Activated T-cell treated with anti-CD3 and anti-CD28 coated beads, Interleukin-2, amount 50 U/mL, for 4 hours (primary cell): ENCODE results near the gene CDH2. TPM values are rescaled to one million over a fixed set of nuclear protein-coding genes. Genes with fewer than 3 reads are reported as not detected.

Experiments
- ATAC-seq, 2 donors: fragments of 200-7000 bp; cut with Tn5 transposase; one replicate each; pipeline ENCODE4 v1.10.0; 2021
- DNase-seq: peaks from one replicate; pipeline ENCODE4 v3.0.0-alpha.2; 2020
- H3K27me3 Mint-ChIP-seq: one replicate; pipeline ENCODE4 v1.8.0; 2021; ENCODE audit warnings: low read depth, mixed read lengths
- H3K36me3 Mint-ChIP-seq: one replicate; pipeline ENCODE4 v1.8.0; 2022; ENCODE audit warnings: mixed read lengths; ENCODE audit not compliant: insufficient read depth
- H3K4me1 Mint-ChIP-seq: one replicate; pipeline ENCODE4 v1.8.0; 2021; ENCODE audit warnings: low read depth, mixed read lengths
- H3K4me3 Mint-ChIP-seq: one replicate; pipeline ENCODE4 v1.8.0; 2021; ENCODE audit warnings: mild to moderate bottlenecking, moderate library complexity, mixed read lengths
- H3K9me3 Mint-ChIP-seq: one replicate; pipeline ENCODE4 v1.8.0; 2021; ENCODE audit warnings: mixed read lengths
- total RNA-seq, 3 donors: library from RNA; stranded (reverse); gene quantifications; one replicate each; pipeline ENCODE4 v1.2.1, GENCODE V29; 2021

CDH2 gene
- total RNA-seq: under 1 TPM; 0.18 to 0.46 (median 0.22) TPM

DNA sequence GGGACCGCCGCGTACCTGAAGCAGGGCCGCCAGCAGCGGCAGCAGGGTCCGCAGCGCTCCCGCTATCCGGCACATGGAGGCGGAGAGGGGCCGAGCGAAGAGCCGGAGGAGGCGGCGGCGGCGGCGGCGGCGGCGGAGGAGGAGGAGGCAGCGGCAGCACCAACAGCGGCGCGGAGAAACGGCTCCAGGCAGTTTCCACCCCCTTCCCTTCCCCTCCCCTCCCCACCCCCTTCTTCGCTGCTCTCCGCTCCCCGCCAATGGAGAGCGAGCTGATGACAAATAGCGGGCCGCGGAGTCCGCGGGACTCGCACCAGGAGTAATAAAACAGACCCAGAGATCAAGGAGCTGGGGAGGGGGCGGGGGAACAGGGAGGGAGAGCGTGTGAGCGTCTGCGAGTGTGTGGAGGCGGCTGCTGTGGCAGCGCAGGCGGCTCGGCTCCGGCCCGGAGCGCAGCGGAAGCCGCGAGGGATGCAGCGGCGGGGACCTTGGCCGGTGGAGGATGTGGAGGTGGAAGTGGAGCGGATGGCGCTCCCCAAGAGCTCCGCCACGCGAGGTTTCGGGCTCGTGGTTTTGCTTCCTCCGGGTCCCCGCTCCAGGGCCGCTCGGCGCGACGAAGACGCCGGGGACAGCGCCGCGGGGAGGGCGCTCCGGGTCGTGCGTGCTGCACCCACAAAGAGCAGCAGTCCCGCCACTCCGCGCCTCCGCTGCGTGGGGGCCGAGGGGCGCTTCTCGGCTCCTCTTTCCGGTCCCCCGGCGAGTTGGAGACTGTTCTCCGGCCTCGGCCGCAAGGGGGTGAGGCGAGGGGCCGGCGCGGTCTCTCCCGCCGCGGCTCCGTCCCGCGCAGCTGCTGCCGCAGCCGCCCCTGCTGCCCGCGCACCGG is at the start of gene CDH2:
CDH2 (minus strand) TSS at position 183 of the 880 bp plus-strand sequence; CDS start at position 75, 108 bp downstream.
- peak; percentile 40 to 46 for ATAC-seq

GRCh38 chr18:28212060-28212459 is 35.1 kb upstream of the CDH2 start:
- no peak for ATAC-seq
- Mint-ChIP-seq H3K4me1 (no peaks in the 10 kb centered on the region), H3K27me3 (no peaks in the 10 kb centered on the region), H3K4me3 (no peak overlapping the region), H3K9me3 (peaks cover 5% of the 10 kb centered on the region), H3K36me3 (no peaks in the 10 kb centered on the region)
- DNase-seq: no peak

More for the DNA sequence above, at the start of gene CDH2:
- H3K4me1 Mint-ChIP-seq: peaks cover 14% of the 10 kb centered on the region
- peaks cover 43% of the 10 kb centered on the region for H3K27me3 Mint-ChIP-seq
- H3K36me3 Mint-ChIP-seq: peaks cover 2% of the 10 kb centered on the region
- H3K9me3 Mint-ChIP-seq: no peaks in the 10 kb centered on the region
- peak within 1 kb of the TSS; percentile 48 for H3K4me3 Mint-ChIP-seq
- DNase-seq: no peak

- Mint-ChIP-seq H3K9me3 (no peaks in the 10 kb centered on the region), H3K4me1 (no peaks in the 10 kb centered on the region), H3K27me3 (no peaks in the 10 kb centered on the region), H3K4me3 (no peak overlapping the region), H3K36me3 (no peaks in the 10 kb centered on the region)
- ATAC-seq (no peak), DNase-seq (no peak)
Observed at GRCh38 chr18:28208712-28209265, 31.9 kb upstream of the CDH2 start.

DNA sequence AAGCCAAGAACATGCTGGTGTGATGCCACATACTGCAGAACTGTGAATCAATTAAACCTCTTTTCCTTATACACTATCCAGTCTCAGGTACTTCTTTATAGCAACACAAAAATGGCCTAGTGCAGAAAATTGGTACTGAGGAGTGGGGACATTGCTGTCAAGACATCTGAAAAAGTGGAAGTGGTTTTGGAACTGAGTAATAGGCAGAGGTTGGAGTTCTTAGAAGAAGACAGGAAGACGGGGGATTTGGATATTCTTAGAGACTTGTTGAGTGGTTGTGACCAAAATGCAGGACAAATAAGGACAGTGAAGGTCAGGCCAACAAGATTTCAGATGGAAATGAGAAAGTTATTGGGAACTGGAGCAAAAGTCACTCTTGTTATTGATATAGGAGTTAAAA is 31.3 kb upstream of the CDH2 start:
- DNase-seq (no peak), ATAC-seq (no peak)
- H3K36me3 Mint-ChIP-seq: no peaks in the 10 kb centered on the region

GRCh38 chr18:28204154-28204553 is 27.2 kb upstream of the CDH2 start:
- no peaks in the 10 kb centered on the region for H3K36me3 Mint-ChIP-seq
- H3K4me1 Mint-ChIP-seq: no peaks in the 10 kb centered on the region
- no peak for DNase-seq
- H3K27me3 Mint-ChIP-seq: no peaks in the 10 kb centered on the region
- ATAC-seq: no peak
- no peaks in the 10 kb centered on the region for H3K9me3 Mint-ChIP-seq
- H3K4me3 Mint-ChIP-seq: no peak overlapping the region

More for the DNA sequence above, 31.3 kb upstream of the CDH2 start:
- Mint-ChIP-seq H3K4me1 (no peaks in the 10 kb centered on the region), H3K4me3 (no peak overlapping the region), H3K27me3 (no peaks in the 10 kb centered on the region), H3K9me3 (no peaks in the 10 kb centered on the region)

DNA sequence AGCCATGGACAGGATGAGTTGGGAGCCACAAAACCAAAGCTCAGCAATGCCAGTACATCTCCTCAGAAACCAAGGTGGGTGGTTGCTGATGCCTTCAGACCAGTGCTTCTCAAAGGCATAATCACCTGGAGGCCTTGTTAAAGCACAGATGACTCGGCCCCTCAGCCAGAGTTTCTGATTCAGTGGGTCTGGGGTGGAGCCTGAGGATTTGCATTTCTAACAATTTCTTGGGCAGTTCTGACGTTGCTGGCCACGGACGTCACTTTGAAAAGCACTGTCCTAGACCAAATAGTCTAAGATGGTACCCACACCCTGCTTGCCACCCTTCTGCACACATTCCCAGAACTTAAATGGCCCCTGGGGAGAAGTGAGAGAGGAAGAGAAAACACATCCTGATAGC is 24.1 kb upstream of the CDH2 start:
- Mint-ChIP-seq H3K4me1 (no peaks in the 10 kb centered on the region), H3K9me3 (no peaks in the 10 kb centered on the region), H3K36me3 (no peaks in the 10 kb centered on the region), H3K4me3 (no peak overlapping the region), H3K27me3 (no peaks in the 10 kb centered on the region)
- ATAC-seq: no peak
- no peak for DNase-seq

- Mint-ChIP-seq H3K9me3 (no peaks in the 10 kb centered on the region), H3K4me3 (no peak overlapping the region), H3K36me3 (no peaks in the 10 kb centered on the region), H3K4me1 (no peaks in the 10 kb centered on the region), H3K27me3 (no peaks in the 10 kb centered on the region)
- DNase-seq: no peak
- ATAC-seq: no peak
Observed at GRCh38 chr18:28198620-28199019, 21.7 kb upstream of the CDH2 start.

DNA sequence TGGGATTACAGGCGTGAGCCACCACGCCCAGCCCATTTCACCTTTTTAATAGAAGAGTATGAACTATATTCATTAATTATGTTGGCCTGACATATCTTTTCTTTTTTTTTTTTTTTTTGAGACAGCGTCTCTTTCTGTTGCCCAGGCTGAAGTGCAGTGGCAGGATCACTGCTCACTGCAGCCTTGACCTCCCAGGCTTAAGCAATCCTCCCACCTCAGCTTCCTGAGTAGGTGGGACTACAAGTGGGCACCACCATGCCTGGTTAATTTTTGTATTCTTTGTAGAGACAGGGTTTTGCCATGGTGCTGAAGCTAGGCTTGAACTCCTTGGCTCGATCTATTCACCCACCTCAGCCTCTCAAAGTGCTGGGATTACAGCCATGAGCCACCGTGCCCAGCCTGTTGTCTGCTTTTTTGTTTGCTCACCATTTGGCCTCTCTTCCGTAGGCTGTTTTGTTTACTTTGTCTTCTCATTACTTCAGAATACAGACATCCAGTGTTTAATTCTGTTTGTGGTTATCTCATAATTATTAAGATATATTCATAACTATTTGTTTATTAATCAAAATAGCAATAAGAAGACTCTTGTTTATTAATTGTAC is 16.3 kb upstream of the CDH2 start:
- ATAC-seq (no peak), DNase-seq (no peak)
- no peaks in the 10 kb centered on the region for H3K4me1 Mint-ChIP-seq
- peaks cover 4% of the 10 kb centered on the region for H3K9me3 Mint-ChIP-seq
- no peak overlapping the region for H3K4me3 Mint-ChIP-seq
- no peaks in the 10 kb centered on the region for H3K36me3 Mint-ChIP-seq
- no peaks in the 10 kb centered on the region for H3K27me3 Mint-ChIP-seq

- no peaks in the 10 kb centered on the region for H3K4me1 Mint-ChIP-seq
- H3K27me3 Mint-ChIP-seq: no peaks in the 10 kb centered on the region
- peaks cover 4% of the 10 kb centered on the region for H3K9me3 Mint-ChIP-seq
- DNase-seq: no peak
- H3K36me3 Mint-ChIP-seq: no peaks in the 10 kb centered on the region
- H3K4me3 Mint-ChIP-seq: no peak overlapping the region
- ATAC-seq: no peak
Observed at GRCh38 chr18:28189400-28190239, 12.7 kb upstream of the CDH2 start.

- ATAC-seq: no peak
- Mint-ChIP-seq H3K9me3 (peaks cover 4% of the 10 kb centered on the region), H3K4me1 (no peaks in the 10 kb centered on the region), H3K27me3 (peaks cover 2% of the 10 kb centered on the region), H3K4me3 (no peak overlapping the region), H3K36me3 (no peaks in the 10 kb centered on the region)
- DNase-seq: no peak
Observed at GRCh38 chr18:28185121-28185520, 8.2 kb upstream of the CDH2 start.

DNA sequence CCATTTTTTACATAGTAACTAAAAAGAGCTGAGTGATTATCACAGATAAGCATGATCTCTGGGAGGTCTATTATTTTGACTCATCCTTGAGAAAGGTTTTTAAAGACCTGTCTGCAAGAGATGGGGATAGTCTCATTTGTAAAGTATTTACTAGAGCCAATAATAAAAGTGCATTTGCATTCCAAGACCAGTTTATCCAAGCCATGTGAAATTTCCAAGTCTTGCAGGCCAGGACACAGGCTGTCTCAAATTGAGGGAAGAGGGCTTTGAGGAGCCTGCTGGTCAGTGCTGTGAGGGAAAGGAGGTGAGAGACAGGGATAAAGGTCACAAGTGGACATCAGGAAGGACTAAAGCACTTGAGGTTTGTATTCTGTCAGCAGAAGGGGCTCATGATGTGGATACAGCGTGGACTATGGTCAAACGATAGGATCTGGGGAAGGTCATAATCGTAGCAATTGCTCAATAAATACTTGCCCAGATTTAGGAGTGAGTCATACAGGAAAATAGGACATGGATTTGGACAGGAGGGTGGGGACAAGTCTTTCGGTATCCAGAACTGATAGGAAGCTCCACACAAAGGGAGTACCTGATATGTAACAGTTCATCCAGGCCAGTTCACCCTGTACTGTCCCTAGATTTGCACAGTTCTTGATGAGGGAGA is 6.6 kb upstream of the CDH2 start:
- H3K36me3 Mint-ChIP-seq: peaks cover 2% of the 10 kb centered on the region
- peaks cover 14% of the 10 kb centered on the region for H3K27me3 Mint-ChIP-seq
- H3K4me1 Mint-ChIP-seq: peaks cover under 1% of the 10 kb centered on the region
- H3K9me3 Mint-ChIP-seq: no peaks in the 10 kb centered on the region
- H3K4me3 Mint-ChIP-seq: no peak overlapping the region
- ATAC-seq (no peak), DNase-seq (no peak)

- Mint-ChIP-seq H3K9me3 (no peaks in the 10 kb centered on the region), H3K4me1 (peaks cover 5% of the 10 kb centered on the region), H3K27me3 (peaks cover 20% of the 10 kb centered on the region), H3K4me3 (no peak overlapping the region), H3K36me3 (peaks cover 2% of the 10 kb centered on the region)
- ATAC-seq (no peak), DNase-seq (no peak)
Observed at GRCh38 chr18:28181616-28182015, 4.7 kb upstream of the CDH2 start.

- ATAC-seq: no peak
- Mint-ChIP-seq H3K4me1 (peaks cover 14% of the 10 kb centered on the region), H3K9me3 (no peaks in the 10 kb centered on the region), H3K4me3 (peak overlapping the region; percentile 58), H3K36me3 (peaks cover 2% of the 10 kb centered on the region), H3K27me3 (peaks cover 43% of the 10 kb centered on the region)
- DNase-seq: no peak
Observed at GRCh38 chr18:28178720-28179119, 1.8 kb upstream of the CDH2 start.
